B cell (primary cell): Measurements from ENCODE around the gene LMTK3. TPM values are rescaled to one million over a fixed set of nuclear protein-coding genes. Genes with fewer than 3 reads are reported as not detected.

Experiments used
- ATAC-seq: fragments of 200-7000 bp; cut with Tn5 transposase; one replicate; pipeline ENCODE4 v1.10.0; 2021; ENCODE audit warnings: low read depth, mild to moderate bottlenecking, moderate number of reproducible peaks, moderate library complexity
- CTCF ChIA-PET: fragments of 350-600 bp; sonication (Branson Sonifier 250); formaldehyde crosslinking; loops from one replicate; lab custom pipeline; 2021; ENCODE audit warnings: antibody characterized with exemption, inconsistent platforms; lab: Charles Lee
- POLR2A ChIA-PET: fragments of 350-600 bp; sonication (Branson Sonifier 250); formaldehyde crosslinking; loops from one replicate; lab custom pipeline; 2021; ENCODE audit warnings: antibody characterized with exemption; lab: Charles Lee
- DNase-seq: peaks from one replicate; pipeline ENCODE4 v3.0.0; 2013
- H2AFZ ChIP-seq: 2 replicates; pipeline ENCODE4 v1.6.1; 2012; ENCODE audit warnings: mild to moderate bottlenecking, low read depth, low read length; ENCODE audit not compliant: insufficient read depth, poor library complexity, severe bottlenecking
- H3K27ac ChIP-seq, 2 donors: 1 replicate in 1 of 2; 2 replicates in 1 of 2; pipeline ENCODE4 v1.5.1; 2012 to 2013; ENCODE audit warnings: low read length in 2 of 2, mild to moderate bottlenecking in 2 of 2, moderate library complexity in 1 of 2
- H3K27me3 ChIP-seq, 4 experiments: fragments of 200-600 bp in 1 of 4; sonication (generic) in 1 of 4; replicated peaks in 1 of 4; 1 replicate in 2 of 4; 2 replicates in 2 of 4; pipeline versions ENCODE4 v1.6.1 to v1.7.0; 2013 to 2016; ENCODE audit warnings: low read length in 3 of 4, mild to moderate bottlenecking in 2 of 4, mixed read lengths in 1 of 4, moderate library complexity in 1 of 4; ENCODE audit not compliant: insufficient read depth in 4 of 4, control insufficient read depth in 3 of 4; ENCODE audit errors: control extremely low read depth in 1 of 4
- H3K36me3 ChIP-seq, 2 experiments: replicated peaks in 1 of 2; 1 replicate in 1 of 2; 2 replicates in 1 of 2; pipeline versions ENCODE4 v1.6.1 to v1.7.1; 2013; ENCODE audit warnings: low read length in 1 of 2; ENCODE audit not compliant: insufficient read depth in 2 of 2, control insufficient read depth in 1 of 2; ENCODE audit errors: control extremely low read depth in 1 of 2, extremely low read depth in 1 of 2
- H3K4me1 ChIP-seq, 2 donors: fragments of 200-600 bp in 1 of 2; sonication (generic) in 1 of 2; 1 replicate in 1 of 2; 2 replicates in 1 of 2; pipeline versions ENCODE4 v1.5.1 to v1.6.1; 2013 to 2017; ENCODE audit warnings: low read length in 2 of 2; ENCODE audit not compliant: control insufficient read depth in 2 of 2, insufficient read depth in 2 of 2
- H3K4me2 ChIP-seq: replicated peaks from 2 replicates; pipeline ENCODE3; 2012; ENCODE audit warnings: mild to moderate bottlenecking, low read depth, low read length; ENCODE audit not compliant: poor library complexity, severe bottlenecking
- H3K4me3 ChIP-seq, 5 experiments: fragments of 200-600 bp in 1 of 5; sonication (generic) in 1 of 5; 1 replicate in 3 of 5; 2 replicates in 2 of 5; pipeline versions ENCODE4 v1.5.1 to v1.7.0; 2011 to 2016; ENCODE audit warnings: low read length in 4 of 5, mild to moderate bottlenecking in 4 of 5, low read depth in 2 of 5, control low read depth in 1 of 5, moderate library complexity in 1 of 5; ENCODE audit not compliant: insufficient read depth in 1 of 5; ENCODE audit errors: control extremely low read depth in 1 of 5, extremely low read depth in 1 of 5
- H3K79me2 ChIP-seq: fragments of 200-600 bp; sonication (generic); one replicate; pipeline ENCODE4 v1.6.0; 2016; ENCODE audit warnings: low read length; ENCODE audit not compliant: control insufficient read depth, insufficient read depth
- H3K9ac ChIP-seq: fragments of 200-600 bp; sonication (generic); 2 replicates; pipeline ENCODE4 v1.6.1; 2017; ENCODE audit warnings: mild to moderate bottlenecking, low read length, moderate library complexity
- H3K9me3 ChIP-seq, 3 donors: one replicate each; pipeline versions ENCODE4 v1.6.1 to v1.7.1; 2013; ENCODE audit warnings: low read length in 2 of 3; ENCODE audit not compliant: control insufficient read depth in 2 of 3, insufficient read depth in 1 of 3; ENCODE audit errors: control extremely low read depth in 1 of 3
- H4K20me1 ChIP-seq: 2 replicates; pipeline ENCODE4 v1.6.0; 2012; ENCODE audit warnings: mild to moderate bottlenecking, low read length; ENCODE audit not compliant: insufficient read depth, control insufficient read depth, poor library complexity, severe bottlenecking
- H3K27ac Mint-ChIP-seq: one replicate; pipeline ENCODE4 v1.8.0; 2021; ENCODE audit warnings: mixed read lengths
- H3K27me3 Mint-ChIP-seq: one replicate; pipeline ENCODE4 v1.8.0; 2021; ENCODE audit warnings: mixed read lengths
- H3K4me1 Mint-ChIP-seq: one replicate; pipeline ENCODE4 v1.8.0; 2021; ENCODE audit warnings: mixed read lengths
- H3K4me3 Mint-ChIP-seq: one replicate; pipeline ENCODE4 v1.8.0; 2021; ENCODE audit warnings: mixed read lengths
- H3K9me3 Mint-ChIP-seq: one replicate; pipeline ENCODE4 v1.8.0; 2022; ENCODE audit warnings: mixed read lengths; ENCODE audit not compliant: insufficient read depth
- EZH2 ChIP-seq: IDR thresholded peaks from 2 replicates; pipeline ENCODE4 v1.6.1; 2012; ENCODE audit warnings: borderline replicate concordance, low read depth, mild to moderate bottlenecking, moderate library complexity, low read length; ENCODE audit not compliant: insufficient read depth, poor library complexity, severe bottlenecking
- WGBS: methylation state at CpG from one replicate; pipeline ENCODE4 v1.1.5; 2013; ENCODE audit warnings: missing lambda C conversion rate; ENCODE audit not compliant: insufficient coverage; 5-methylcytosine and 5-hydroxymethylcytosine counted together
- intact Hi-C: fragments of 100-400 bp; cut with micrococcal nuclease; formaldehyde crosslinking; loops from one replicate; pipeline ENCODE4 v1.10.0; 2022
- polyA plus RNA-seq: library from polyadenylated mRNA; depleted of rRNA; stranded (reverse); fragments of >200 nt; gene quantifications from 2 replicates; pipeline ENCODE4 v1.2.3, GENCODE V29; 2012
- total RNA-seq, 2 donors: library from RNA; stranded (reverse); fragments of 120-200 nt in 1 of 2; gene quantifications; 1 replicate in 1 of 2; 2 replicates in 1 of 2; pipeline versions ENCODE4 v1.2.3 to v1.2.4, GENCODE V29; 2013 to 2022
- TF ChIP-seq, protein P1 (sequence below): fragments of 200-600 bp; IDR thresholded peaks from one replicate; pipeline ENCODE4 v1.8.0; 2022; ENCODE audit warnings: antibody characterized with exemption, mild to moderate bottlenecking

LMTK3 gene
- total and polyA plus RNA-seq, 2 donors (not counting 1 experiment from before 2014, with no cell fraction given): 0.19 to 1.6 TPM

DNA sequence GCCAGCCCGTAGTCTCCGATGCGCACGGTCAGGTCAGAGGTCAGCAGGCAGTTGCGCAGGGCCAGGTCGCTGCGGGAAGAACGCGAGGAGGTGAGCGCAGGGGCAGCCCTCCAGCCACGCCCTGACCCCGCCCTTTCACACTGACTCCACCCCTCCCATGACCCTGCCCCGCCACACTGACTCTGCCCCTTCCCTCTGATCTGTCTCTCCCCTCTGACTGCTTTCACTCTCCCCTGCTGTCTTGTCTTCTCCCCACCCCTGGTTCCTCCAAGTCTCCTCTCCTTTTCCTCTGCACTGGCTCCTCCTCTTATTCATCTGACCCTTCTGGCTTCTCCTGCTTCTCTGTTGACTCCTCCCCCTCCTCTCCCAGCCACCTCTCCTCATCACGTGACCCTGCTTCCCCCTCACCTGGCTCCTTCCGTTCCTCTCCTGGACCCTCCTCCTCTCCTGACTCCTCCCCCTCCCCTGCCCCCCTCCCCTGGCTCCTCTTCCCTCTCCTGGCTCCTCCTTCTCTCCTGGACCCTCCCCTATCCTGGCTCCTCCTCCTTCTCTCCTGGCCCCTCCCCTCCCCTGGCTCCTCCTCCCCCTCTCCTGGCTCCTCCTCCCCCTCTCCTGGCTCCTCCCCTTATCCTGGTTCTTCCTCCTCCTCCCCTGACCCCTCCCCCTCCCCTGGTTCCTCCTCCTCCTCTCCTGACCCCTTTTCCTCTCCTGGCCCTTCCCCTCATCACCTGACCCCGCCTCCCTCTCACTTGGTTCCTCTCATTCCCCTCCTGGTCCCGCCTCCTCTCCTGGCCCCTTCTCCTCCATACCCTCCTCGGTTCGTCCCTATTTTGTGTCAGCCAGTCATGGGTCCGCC, 9.9 kb downstream of the LMTK3 start:
- H3K4me3 ChIP-seq: peak overlapping the region in 3 of 5 experiments; percentile 12 to 25 (median 17)
- H3K27ac Mint-ChIP-seq: peak overlapping the region; percentile 24
- WGBS: 19% methylated on average over 20 of the region's 20 CpGs

More for the DNA sequence above, 9.9 kb downstream of the LMTK3 start:
- Histone ChIP-seq H3K4me1 (peaks cover 33 to 35% of the 10 kb centered on the region in 2 donors), H3K79me2 (no peaks in the 10 kb centered on the region), H2AFZ (peak overlapping the region; percentile 79), H4K20me1 (no peaks in the 10 kb centered on the region), H3K27ac (peak overlapping the region in 1 of 2 donors; percentile 33), H3K4me2 (peak overlapping the region; percentile 81), H3K9ac (no peak overlapping the region), H3K9me3 (peaks cover 0 to 21% (median 0%) of the 10 kb centered on the region in 3 donors), H3K27me3 (peaks cover 0 to 36% (median 13%) of the 10 kb centered on the region in 4 experiments), H3K36me3 (no peaks in the 10 kb centered on the region)
- ChIA-PET CTCF (interaction anchor here (0.9 to 2.6 kb wide), 4 partner anchors 11 to 87 kb away, joined by 4 to 8 read pairs (median 5); no protein-coding TSS in a partner anchor), POLR2A (interaction anchor here (0.6 to 1.4 kb wide), 9 partner anchors 9 to 1000 kb away, joined by 3 to 6 read pairs (median 3); partner anchors contain the start of genes SYNGR4 and TMEM143)
- peaks cover 9% of the 10 kb centered on the region for H3K27me3 Mint-ChIP-seq
- H3K4me1 Mint-ChIP-seq: peaks cover 21% of the 10 kb centered on the region
- ATAC-seq (peak; percentile 59), DNase-seq (no peak)
- intact Hi-C loops: loop anchor here (1.0 kb wide), 1 partner anchor 8 kb away; no protein-coding TSS in a partner anchor
- TF ChIP-seq EZH2: no peak
- TF ChIP-seq, protein P1, sequence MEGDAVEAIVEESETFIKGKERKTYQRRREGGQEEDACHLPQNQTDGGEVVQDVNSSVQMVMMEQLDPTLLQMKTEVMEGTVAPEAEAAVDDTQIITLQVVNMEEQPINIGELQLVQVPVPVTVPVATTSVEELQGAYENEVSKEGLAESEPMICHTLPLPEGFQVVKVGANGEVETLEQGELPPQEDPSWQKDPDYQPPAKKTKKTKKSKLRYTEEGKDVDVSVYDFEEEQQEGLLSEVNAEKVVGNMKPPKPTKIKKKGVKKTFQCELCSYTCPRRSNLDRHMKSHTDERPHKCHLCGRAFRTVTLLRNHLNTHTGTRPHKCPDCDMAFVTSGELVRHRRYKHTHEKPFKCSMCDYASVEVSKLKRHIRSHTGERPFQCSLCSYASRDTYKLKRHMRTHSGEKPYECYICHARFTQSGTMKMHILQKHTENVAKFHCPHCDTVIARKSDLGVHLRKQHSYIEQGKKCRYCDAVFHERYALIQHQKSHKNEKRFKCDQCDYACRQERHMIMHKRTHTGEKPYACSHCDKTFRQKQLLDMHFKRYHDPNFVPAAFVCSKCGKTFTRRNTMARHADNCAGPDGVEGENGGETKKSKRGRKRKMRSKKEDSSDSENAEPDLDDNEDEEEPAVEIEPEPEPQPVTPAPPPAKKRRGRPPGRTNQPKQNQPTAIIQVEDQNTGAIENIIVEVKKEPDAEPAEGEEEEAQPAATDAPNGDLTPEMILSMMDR: no peak
- H3K9me3 Mint-ChIP-seq: no peaks in the 10 kb centered on the region
- H3K4me3 Mint-ChIP-seq: peak overlapping the region; percentile 49
